ENCODE results near the gene RAB3GAP2.

DNA sequence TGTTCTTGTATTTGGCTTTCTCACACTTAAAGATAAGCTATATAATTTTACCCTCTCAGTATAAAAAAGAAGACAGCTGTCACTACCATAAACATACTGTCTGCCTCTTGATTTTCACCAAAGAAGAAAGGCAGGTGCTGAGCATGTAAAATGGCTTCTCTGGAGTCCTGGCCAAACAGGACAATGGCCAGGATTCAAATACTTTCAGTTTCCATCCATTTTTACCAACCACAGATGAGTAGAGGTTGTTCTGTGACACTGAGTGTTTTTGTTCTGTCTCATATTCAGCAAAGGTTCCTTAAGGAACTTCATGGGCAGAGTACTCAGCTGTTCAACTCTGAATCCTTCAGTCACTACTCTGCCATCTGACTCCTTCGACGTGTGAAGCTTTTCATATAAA lies 29.4 kb upstream of the RAB3GAP2 start:
- TF ChIP-seq, protein P1, sequence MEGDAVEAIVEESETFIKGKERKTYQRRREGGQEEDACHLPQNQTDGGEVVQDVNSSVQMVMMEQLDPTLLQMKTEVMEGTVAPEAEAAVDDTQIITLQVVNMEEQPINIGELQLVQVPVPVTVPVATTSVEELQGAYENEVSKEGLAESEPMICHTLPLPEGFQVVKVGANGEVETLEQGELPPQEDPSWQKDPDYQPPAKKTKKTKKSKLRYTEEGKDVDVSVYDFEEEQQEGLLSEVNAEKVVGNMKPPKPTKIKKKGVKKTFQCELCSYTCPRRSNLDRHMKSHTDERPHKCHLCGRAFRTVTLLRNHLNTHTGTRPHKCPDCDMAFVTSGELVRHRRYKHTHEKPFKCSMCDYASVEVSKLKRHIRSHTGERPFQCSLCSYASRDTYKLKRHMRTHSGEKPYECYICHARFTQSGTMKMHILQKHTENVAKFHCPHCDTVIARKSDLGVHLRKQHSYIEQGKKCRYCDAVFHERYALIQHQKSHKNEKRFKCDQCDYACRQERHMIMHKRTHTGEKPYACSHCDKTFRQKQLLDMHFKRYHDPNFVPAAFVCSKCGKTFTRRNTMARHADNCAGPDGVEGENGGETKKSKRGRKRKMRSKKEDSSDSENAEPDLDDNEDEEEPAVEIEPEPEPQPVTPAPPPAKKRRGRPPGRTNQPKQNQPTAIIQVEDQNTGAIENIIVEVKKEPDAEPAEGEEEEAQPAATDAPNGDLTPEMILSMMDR (IDR thresholded peaks at IDR 0.05): no peak
- no peak for TF ChIP-seq POLR2A (IDR thresholded peaks at IDR 0.05)
